DOHH2 (cell line): ENCODE data around the gene RRAGC.

Source experiments
- H3F3A ChIP-seq: fragments of 200-600 bp; sonication (generic), shearing (Covaris generic); 2 replicates; pipeline ENCODE4 v1.6.0; 2016; ENCODE audit warnings: antibody characterized with exemption, mild to moderate bottlenecking; ENCODE audit not compliant: control insufficient read depth, insufficient read depth
- H3K27ac ChIP-seq: fragments of 200-600 bp; sonication (generic); 2 replicates; pipeline ENCODE4 v1.5.1; 2014; ENCODE audit warnings: low read depth, mild to moderate bottlenecking, low read length, moderate library complexity
- H3K27me3 ChIP-seq: fragments of 200-600 bp; sonication (generic); 2 replicates; pipeline ENCODE4 v1.6.1; 2014; ENCODE audit warnings: mild to moderate bottlenecking, low read length, mixed read lengths; ENCODE audit not compliant: control insufficient read depth
- H3K36me3 ChIP-seq: fragments of 200-600 bp; sonication (generic); 2 replicates; pipeline ENCODE4 v1.6.1; 2014; ENCODE audit warnings: mild to moderate bottlenecking, low read length, moderate library complexity, mixed read lengths; ENCODE audit not compliant: control insufficient read depth
- H3K4me1 ChIP-seq: fragments of 200-600 bp; sonication (generic); 2 replicates; pipeline ENCODE4 v1.6.1; 2014; ENCODE audit warnings: mild to moderate bottlenecking, low read length, mixed read lengths; ENCODE audit not compliant: control insufficient read depth
- H3K4me2 ChIP-seq: fragments of 200-600 bp; sonication (generic); 2 replicates; pipeline ENCODE4 v1.6.0; 2014; ENCODE audit warnings: mild to moderate bottlenecking, low read length, moderate library complexity
- H3K4me3 ChIP-seq: fragments of 200-600 bp; sonication (generic); 2 replicates; pipeline ENCODE4 v1.5.1; 2014; ENCODE audit warnings: mild to moderate bottlenecking, low read length, mixed read lengths
- H3K79me2 ChIP-seq: fragments of 200-600 bp; sonication (generic); 2 replicates; pipeline ENCODE4 v1.6.1; 2014; ENCODE audit warnings: mild to moderate bottlenecking, low read length, mixed read lengths; ENCODE audit not compliant: control insufficient read depth
- H3K9me2 ChIP-seq: fragments of 200-600 bp; sonication (generic); replicated peaks from 2 replicates; pipeline ENCODE4 v1.6.1; 2014; ENCODE audit warnings: mild to moderate bottlenecking, low read length, mixed read lengths; ENCODE audit not compliant: control insufficient read depth
- H3K9me3 ChIP-seq: fragments of 200-600 bp; sonication (generic); 2 replicates; pipeline ENCODE4 v1.6.1; 2014; ENCODE audit warnings: antibody characterized with exemption, low read length, mixed read lengths; ENCODE audit not compliant: control insufficient read depth, insufficient read depth
- H4K20me1 ChIP-seq: fragments of 200-600 bp; sonication (generic); 2 replicates; pipeline ENCODE4 v1.6.0; 2014; ENCODE audit warnings: low read depth, mild to moderate bottlenecking, antibody characterized with exemption, low read length, moderate library complexity; ENCODE audit not compliant: control insufficient read depth, insufficient read depth
- EZH2phosphoT487 ChIP-seq: fragments of 200-600 bp; sonication (generic); IDR thresholded peaks from 2 replicates; pipeline ENCODE4 v1.6.1; 2017; ENCODE audit warnings: borderline replicate concordance, mild to moderate bottlenecking, antibody characterized with exemption, low read length, moderate library complexity, mixed read lengths
- TF ChIP-seq, protein P1 (sequence below): fragments of 200-600 bp; sonication (generic); IDR thresholded peaks from one replicate; pipeline ENCODE4 v1.5.1; 2014; ENCODE audit warnings: antibody characterized with exemption, mild to moderate bottlenecking, low read depth, low read length; ENCODE audit not compliant: poor library complexity, severe bottlenecking

RRAGC gene

DNA sequence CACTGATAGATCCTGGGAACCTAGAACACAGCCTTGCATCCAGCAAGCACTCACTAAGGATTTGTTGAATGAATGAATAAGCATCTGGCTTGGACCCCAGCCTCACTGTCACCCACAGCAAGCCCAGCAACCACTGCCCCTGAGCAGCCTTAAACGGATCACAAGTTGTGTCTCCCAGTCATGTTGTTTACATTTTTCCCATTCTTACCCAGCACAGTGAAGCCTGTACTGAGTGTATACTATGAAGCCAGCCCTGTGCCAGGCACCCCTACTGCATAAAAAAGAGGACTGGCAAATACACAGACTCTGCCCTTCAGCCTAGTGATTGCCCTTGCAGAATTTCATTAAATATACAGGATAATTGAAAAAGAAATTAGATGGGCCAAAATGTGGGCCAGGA is 30.2 kb downstream of the RRAGC start:
- no peak for TF ChIP-seq EZH2phosphoT487
- TF ChIP-seq, protein P1, sequence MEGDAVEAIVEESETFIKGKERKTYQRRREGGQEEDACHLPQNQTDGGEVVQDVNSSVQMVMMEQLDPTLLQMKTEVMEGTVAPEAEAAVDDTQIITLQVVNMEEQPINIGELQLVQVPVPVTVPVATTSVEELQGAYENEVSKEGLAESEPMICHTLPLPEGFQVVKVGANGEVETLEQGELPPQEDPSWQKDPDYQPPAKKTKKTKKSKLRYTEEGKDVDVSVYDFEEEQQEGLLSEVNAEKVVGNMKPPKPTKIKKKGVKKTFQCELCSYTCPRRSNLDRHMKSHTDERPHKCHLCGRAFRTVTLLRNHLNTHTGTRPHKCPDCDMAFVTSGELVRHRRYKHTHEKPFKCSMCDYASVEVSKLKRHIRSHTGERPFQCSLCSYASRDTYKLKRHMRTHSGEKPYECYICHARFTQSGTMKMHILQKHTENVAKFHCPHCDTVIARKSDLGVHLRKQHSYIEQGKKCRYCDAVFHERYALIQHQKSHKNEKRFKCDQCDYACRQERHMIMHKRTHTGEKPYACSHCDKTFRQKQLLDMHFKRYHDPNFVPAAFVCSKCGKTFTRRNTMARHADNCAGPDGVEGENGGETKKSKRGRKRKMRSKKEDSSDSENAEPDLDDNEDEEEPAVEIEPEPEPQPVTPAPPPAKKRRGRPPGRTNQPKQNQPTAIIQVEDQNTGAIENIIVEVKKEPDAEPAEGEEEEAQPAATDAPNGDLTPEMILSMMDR: no peak
- no peak overlapping the region for H3K4me2 ChIP-seq
- H3K9me2 ChIP-seq: no peaks in the 10 kb centered on the region
- H3K36me3 ChIP-seq: no peaks in the 10 kb centered on the region
- H3K79me2 ChIP-seq: no peaks in the 10 kb centered on the region
- no peaks in the 10 kb centered on the region; the same call in 1 of the 2 replicates for H4K20me1 ChIP-seq
- H3F3A ChIP-seq: no peaks in the 10 kb centered on the region
- H3K4me1 ChIP-seq: no peaks in the 10 kb centered on the region
- no peaks in the 10 kb centered on the region for H3K9me3 ChIP-seq
- peaks cover 48% of the 10 kb centered on the region for H3K27me3 ChIP-seq
- no peak overlapping the region for H3K27ac ChIP-seq
- H3K4me3 ChIP-seq: no peak overlapping the region

DNA sequence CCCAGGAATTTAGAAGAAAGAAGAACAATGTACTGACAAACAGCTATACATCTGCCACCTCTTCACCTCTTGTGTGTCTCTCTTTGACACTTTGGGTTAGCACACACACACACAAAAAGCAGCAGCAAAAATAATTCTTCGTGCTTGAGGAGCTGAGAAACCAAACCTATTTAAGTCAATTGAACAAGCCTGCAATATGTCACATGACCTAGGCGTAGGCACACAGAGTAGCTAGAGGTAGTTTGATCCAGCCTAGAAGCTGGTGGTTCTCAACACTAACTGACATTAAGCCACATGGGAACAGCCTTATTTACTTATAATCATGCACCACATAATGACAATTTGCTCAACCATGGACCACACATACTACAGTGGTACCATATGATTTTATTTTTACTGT is 32.3 kb downstream of the RRAGC start:
- no peak for TF ChIP-seq EZH2phosphoT487
- TF ChIP-seq, protein P1: no peak
- H3K36me3 ChIP-seq: no peaks in the 10 kb centered on the region
- no peak overlapping the region for H3K27ac ChIP-seq
- H3K4me3 ChIP-seq: no peak overlapping the region
- H3K27me3 ChIP-seq: peaks cover 54% of the 10 kb centered on the region
- H4K20me1 ChIP-seq: no peaks in the 10 kb centered on the region; the same call in 1 of the 2 replicates
- no peaks in the 10 kb centered on the region for H3K4me1 ChIP-seq
- H3K4me2 ChIP-seq: no peak overlapping the region
- no peaks in the 10 kb centered on the region for H3K79me2 ChIP-seq
- H3K9me2 ChIP-seq: no peaks in the 10 kb centered on the region
- no peaks in the 10 kb centered on the region for H3F3A ChIP-seq
- no peaks in the 10 kb centered on the region for H3K9me3 ChIP-seq

DNA sequence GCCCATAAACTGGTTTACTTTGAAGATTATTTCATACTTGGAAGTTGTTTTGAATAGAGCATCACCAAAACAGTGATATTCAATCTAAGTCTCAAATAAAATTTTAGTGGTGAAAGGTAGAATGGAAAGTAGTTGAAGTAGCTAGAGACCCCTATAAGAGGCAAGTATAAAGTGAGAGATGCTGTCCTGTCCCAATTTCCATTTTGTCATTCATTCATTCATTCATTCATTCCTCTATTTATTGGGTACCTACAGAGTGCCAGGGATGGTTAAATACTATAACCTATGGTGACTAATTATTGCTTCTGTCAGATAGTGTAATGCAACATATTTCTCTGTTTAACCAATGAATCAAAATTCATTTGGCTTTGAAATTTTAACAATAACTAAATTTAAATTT is 32.7 kb downstream of the RRAGC start:
- no peaks in the 10 kb centered on the region; the same call in 1 of the 2 replicates for H4K20me1 ChIP-seq
- H3K27me3 ChIP-seq: peaks cover 51% of the 10 kb centered on the region

More for the DNA sequence above, 32.7 kb downstream of the RRAGC start:
- Histone ChIP-seq H3K4me3 (no peak overlapping the region), H3K79me2 (no peaks in the 10 kb centered on the region), H3K36me3 (no peaks in the 10 kb centered on the region), H3K9me3 (no peaks in the 10 kb centered on the region), H3K4me1 (no peaks in the 10 kb centered on the region), H3K4me2 (no peak overlapping the region), H3K27ac (no peak overlapping the region), H3K9me2 (no peaks in the 10 kb centered on the region), H3F3A (no peaks in the 10 kb centered on the region)
- no peak for TF ChIP-seq EZH2phosphoT487
- TF ChIP-seq, protein P1: no peak
